ENCODE data around the gene RHOXF2B. TPM values are rescaled to one million over a fixed set of nuclear protein-coding genes. Genes with fewer than 3 reads are reported as not detected.
"Not testable (repeated sequence)": the region's sequence is repeated elsewhere in the genome, so short reads cannot be mapped to it uniquely, and the experiment has no call there.

Gene RHOXF2B
- total RNA-seq (not detected), polyA plus RNA-seq (under 1 TPM in 1 of 2 donors, not detected in 1; 0.08 TPM), total RNA-seq (not detected)

- H3K27ac Mint-ChIP-seq; H3K4me3 ChIP-seq (ENCODE audit: low read length); intact Hi-C loops (cut with micrococcal nuclease); H3K27ac ChIP-seq (ENCODE audit: low read depth, low read length); H3K4me1 Mint-ChIP-seq; CTCF ChIA-PET; H3K9me3 Mint-ChIP-seq; DNase-seq; H3K4me1 ChIP-seq (ENCODE audit: control insufficient read depth in 2 of 2, insufficient read depth in 2 of 2, low read length in 2 of 2); ATAC-seq; H3K4me3 Mint-ChIP-seq; POLR2A ChIA-PET; H3K27me3 Mint-ChIP-seq; H3K9me3 ChIP-seq (ENCODE audit: control insufficient read depth in 2 of 3, low read length in 3 of 3); H3K36me3 ChIP-seq (ENCODE audit: control insufficient read depth in 2 of 3, insufficient read depth in 3 of 3, low read length in 3 of 3); H3K36me3 Mint-ChIP-seq; H3K27me3 ChIP-seq (ENCODE audit: control insufficient read depth in 2 of 2, insufficient read depth in 2 of 2, low read length in 2 of 2): not testable (repeated sequence)
Observed at GRCh38 chrX:120077590-120077989, at the start of gene RHOXF2B. TSS of gene RHOXF2B (minus strand) at chrX:120077690. CDS start at chrX:120077552, 138 bp downstream.

- no peaks in the 10 kb centered on the region for H3K27me3 Mint-ChIP-seq
- Histone ChIP-seq H3K9me3 (ENCODE audit: control insufficient read depth in 2 of 3, low read length in 3 of 3) (no peaks in the 10 kb centered on the region), H3K27ac (ENCODE audit: low read depth, low read length) (no peak overlapping the region), H3K4me1 (ENCODE audit: control insufficient read depth in 2 of 2, insufficient read depth in 2 of 2, low read length in 2 of 2) (no peaks in the 10 kb centered on the region), H3K36me3 (ENCODE audit: control insufficient read depth in 2 of 3, insufficient read depth in 3 of 3, low read length in 3 of 3) (no peaks in the 10 kb centered on the region), H3K4me3 (ENCODE audit: low read length) (no peak overlapping the region), H3K27me3 (ENCODE audit: control insufficient read depth in 2 of 2, insufficient read depth in 2 of 2, low read length in 2 of 2) (no peaks in the 10 kb centered on the region)
- DNase-seq (no peak), ATAC-seq (no peak)
- intact Hi-C loops (cut with micrococcal nuclease) = no loop called here
- ChIA-PET CTCF (no interaction called here), POLR2A (no interaction called here)
- H3K9me3 Mint-ChIP-seq = no peaks in the 10 kb centered on the region
- peak overlapping the region in 1 of 10 donors; percentile 44 for H3K4me3 Mint-ChIP-seq
- peak overlapping the region in 2 of 9 donors; percentile 44 to 49 for H3K27ac Mint-ChIP-seq
- no peaks in the 10 kb centered on the region for H3K36me3 Mint-ChIP-seq
- peaks cover 0 to 7% (median 5%) of the 10 kb centered on the region in 7 donors for H3K4me1 Mint-ChIP-seq
Observed at GRCh38 chrX:120125444-120125843, 48.0 kb upstream of the RHOXF2B start.

- H3K27ac Mint-ChIP-seq = no peak overlapping the region
- H3K4me1 Mint-ChIP-seq = peaks cover 0 to 4% (median 0%) of the 10 kb centered on the region in 7 donors
- no peaks in the 10 kb centered on the region for H3K4me1 ChIP-seq (ENCODE audit: control insufficient read depth in 2 of 2, insufficient read depth in 2 of 2, low read length in 2 of 2)
- ATAC-seq (no peak), DNase-seq (no peak)
- no peak overlapping the region for H3K27ac ChIP-seq (ENCODE audit: low read depth, low read length)
- no peaks in the 10 kb centered on the region for H3K27me3 ChIP-seq (ENCODE audit: control insufficient read depth in 2 of 2, insufficient read depth in 2 of 2, low read length in 2 of 2)
- no peaks in the 10 kb centered on the region for H3K9me3 Mint-ChIP-seq
- intact Hi-C loops (cut with micrococcal nuclease) = no loop called here
- H3K36me3 ChIP-seq (ENCODE audit: control insufficient read depth in 2 of 3, insufficient read depth in 3 of 3, low read length in 3 of 3) = no peaks in the 10 kb centered on the region
- ChIA-PET POLR2A (no interaction called here), CTCF (interaction anchor here (0.6 kb wide), 1 partner anchor 1115 kb away, joined by 3 read pairs; no protein-coding TSS in a partner anchor)
- H3K9me3 ChIP-seq (ENCODE audit: control insufficient read depth in 2 of 3, low read length in 3 of 3) = no peaks in the 10 kb centered on the region
- H3K4me3 Mint-ChIP-seq = no peak overlapping the region
- H3K27me3 Mint-ChIP-seq = peaks cover 0 to 2% (median 0%) of the 10 kb centered on the region in 5 donors
- H3K4me3 ChIP-seq (ENCODE audit: low read length) = no peak overlapping the region
- no peaks in the 10 kb centered on the region for H3K36me3 Mint-ChIP-seq
Observed at GRCh38 chrX:120120223-120120622, 42.7 kb upstream of the RHOXF2B start.

GRCh38 chrX:120115438-120115963, 38.0 kb upstream of the RHOXF2B start, which contains the start of gene RHOXF1:
TSS of gene RHOXF1 (minus strand) at chrX:120115913. CDS start at chrX:120115862, 51 bp downstream.
- ATAC-seq = no peak
- POLR2A ChIA-PET = no interaction called here

GRCh38 chrX:120111611-120112010, 34.1 kb upstream of the RHOXF2B start:
- H3K4me3 Mint-ChIP-seq = no peak overlapping the region
- ATAC-seq = no peak
- DNase-seq = no peak
- H3K4me1 Mint-ChIP-seq = no peaks in the 10 kb centered on the region
- CTCF ChIA-PET = no interaction called here
- H3K27ac Mint-ChIP-seq = no peak overlapping the region
- Histone ChIP-seq H3K4me1 (ENCODE audit: control insufficient read depth in 2 of 2, insufficient read depth in 2 of 2, low read length in 2 of 2) (no peaks in the 10 kb centered on the region), H3K9me3 (ENCODE audit: control insufficient read depth in 2 of 3, low read length in 3 of 3) (no peaks in the 10 kb centered on the region), H3K27ac (ENCODE audit: low read depth, low read length) (no peak overlapping the region), H3K27me3 (ENCODE audit: control insufficient read depth in 2 of 2, insufficient read depth in 2 of 2, low read length in 2 of 2) (no peaks in the 10 kb centered on the region), H3K4me3 (ENCODE audit: low read length) (no peak overlapping the region), H3K36me3 (ENCODE audit: control insufficient read depth in 2 of 3, insufficient read depth in 3 of 3, low read length in 3 of 3) (no peaks in the 10 kb centered on the region)
- POLR2A ChIA-PET = no interaction called here
- H3K27me3 Mint-ChIP-seq = no peaks in the 10 kb centered on the region
- H3K9me3 Mint-ChIP-seq = peaks cover 0 to 2% (median 0%) of the 10 kb centered on the region in 11 donors
- no peaks in the 10 kb centered on the region for H3K36me3 Mint-ChIP-seq
- intact Hi-C loops (cut with micrococcal nuclease) = no loop called here

More at GRCh38 chrX:120115438-120115963, 38.0 kb upstream of the RHOXF2B start, which contains the start of gene RHOXF1:
- Histone ChIP-seq H3K36me3 (ENCODE audit: control insufficient read depth in 2 of 3, insufficient read depth in 3 of 3, low read length in 3 of 3) (no peaks in the 10 kb centered on the region), H3K4me1 (ENCODE audit: control insufficient read depth in 2 of 2, insufficient read depth in 2 of 2, low read length in 2 of 2) (no peaks in the 10 kb centered on the region), H3K4me3 (ENCODE audit: low read length) (no peak within 1 kb of the TSS), H3K27me3 (ENCODE audit: control insufficient read depth in 2 of 2, insufficient read depth in 2 of 2, low read length in 2 of 2) (no peaks in the 10 kb centered on the region), H3K9me3 (ENCODE audit: control insufficient read depth in 2 of 3, low read length in 3 of 3) (no peaks in the 10 kb centered on the region), H3K27ac (ENCODE audit: low read depth, low read length) (no peak within 1 kb of the TSS)
- no peak for DNase-seq
- peaks cover 0 to 2% (median 0%) of the 10 kb centered on the region in 5 donors for H3K27me3 Mint-ChIP-seq
- CTCF ChIA-PET = no interaction called here
- no peak within 1 kb of the TSS for H3K4me3 Mint-ChIP-seq
- no peaks in the 10 kb centered on the region for H3K9me3 Mint-ChIP-seq
- no peak within 1 kb of the TSS for H3K27ac Mint-ChIP-seq
- intact Hi-C loops (cut with micrococcal nuclease) = no loop called here
- H3K4me1 Mint-ChIP-seq = no peaks in the 10 kb centered on the region
- no peaks in the 10 kb centered on the region for H3K36me3 Mint-ChIP-seq

- Histone ChIP-seq H3K36me3 (ENCODE audit: control insufficient read depth in 2 of 3, insufficient read depth in 3 of 3, low read length in 3 of 3) (no peaks in the 10 kb centered on the region), H3K9me3 (ENCODE audit: control insufficient read depth in 2 of 3, low read length in 3 of 3) (no peaks in the 10 kb centered on the region), H3K4me1 (ENCODE audit: control insufficient read depth in 2 of 2, insufficient read depth in 2 of 2, low read length in 2 of 2) (no peaks in the 10 kb centered on the region), H3K27ac (ENCODE audit: low read depth, low read length) (no peak overlapping the region), H3K27me3 (ENCODE audit: control insufficient read depth in 2 of 2, insufficient read depth in 2 of 2, low read length in 2 of 2) (no peaks in the 10 kb centered on the region), H3K4me3 (ENCODE audit: low read length) (no peak overlapping the region)
- no peaks in the 10 kb centered on the region for H3K36me3 Mint-ChIP-seq
- ATAC-seq (no peak), DNase-seq (no peak)
- no peaks in the 10 kb centered on the region for H3K4me1 Mint-ChIP-seq
- H3K9me3 Mint-ChIP-seq = peaks cover 0 to 8% (median 0%) of the 10 kb centered on the region in 11 donors
- H3K27ac Mint-ChIP-seq = no peak overlapping the region
- no peak overlapping the region for H3K4me3 Mint-ChIP-seq
- POLR2A ChIA-PET = no interaction called here
- no peaks in the 10 kb centered on the region for H3K27me3 Mint-ChIP-seq
- intact Hi-C loops (cut with micrococcal nuclease) = no loop called here
- CTCF ChIA-PET = no interaction called here
Observed at GRCh38 chrX:120109378-120109777, 31.9 kb upstream of the RHOXF2B start.

- POLR2A ChIA-PET; H3K9me3 ChIP-seq (ENCODE audit: control insufficient read depth in 2 of 3, low read length in 3 of 3); H3K4me1 Mint-ChIP-seq; H3K36me3 ChIP-seq (ENCODE audit: control insufficient read depth in 2 of 3, insufficient read depth in 3 of 3, low read length in 3 of 3); intact Hi-C loops (cut with micrococcal nuclease); DNase-seq; H3K4me1 ChIP-seq (ENCODE audit: control insufficient read depth in 2 of 2, insufficient read depth in 2 of 2, low read length in 2 of 2); H3K36me3 Mint-ChIP-seq; ATAC-seq; CTCF ChIA-PET; H3K27me3 Mint-ChIP-seq; H3K4me3 ChIP-seq (ENCODE audit: low read length); H3K4me3 Mint-ChIP-seq; H3K27ac Mint-ChIP-seq; H3K27me3 ChIP-seq (ENCODE audit: control insufficient read depth in 2 of 2, insufficient read depth in 2 of 2, low read length in 2 of 2); H3K27ac ChIP-seq (ENCODE audit: low read depth, low read length): not testable (repeated sequence)
- H3K9me3 Mint-ChIP-seq = peaks cover 0 to 51% (median 11%) of the 10 kb centered on the region in 11 donors
Observed at GRCh38 chrX:120104707-120105106, 27.2 kb upstream of the RHOXF2B start.

Data from naive thymus-derived CD4-positive, alpha-beta T cell (primary cell).